GM23338 (cell line): ENCODE measurements around the gene B4GALNT1.
"Not testable (repeated sequence)": the region's sequence is repeated elsewhere in the genome, so short reads cannot be mapped to it uniquely, and the experiment has no call there.

ENCODE experiments used
- CREB1 ChIP-seq: fragments of 250-450 bp; sonication (Bioruptor Pico); IDR thresholded peaks from 2 replicates; pipeline ENCODE4 v1.5.0; 2020; ENCODE audit warnings: low read depth, mild to moderate bottlenecking, moderate library complexity
- EZH2 ChIP-seq: fragments of 200-600 bp; sonication (generic); IDR thresholded peaks from one replicate; pipeline ENCODE4 v1.8.0; 2017; ENCODE audit warnings: antibody characterized with exemption, mild to moderate bottlenecking, low read depth; ENCODE audit not compliant: unreplicated experiment
- EZH2phosphoT487 ChIP-seq: fragments of 200-600 bp; sonication (generic); IDR thresholded peaks from one replicate; pipeline ENCODE4 v1.8.1; 2018; ENCODE audit warnings: antibody characterized with exemption; ENCODE audit not compliant: unreplicated experiment
- JUNB ChIP-seq: IDR thresholded peaks from one replicate; pipeline ENCODE4 v1.6.1; 2016; ENCODE audit warnings: antibody characterized with exemption; ENCODE audit not compliant: unreplicated experiment
- NANOG ChIP-seq: IDR thresholded peaks from 2 replicates; pipeline ENCODE4 v1.6.1; 2016; ENCODE audit warnings: antibody characterized with exemption, borderline replicate concordance
- POLR2AphosphoS5 ChIP-seq: IDR thresholded peaks from 2 replicates; pipeline ENCODE4 v1.6.1; 2016; ENCODE audit warnings: antibody characterized with exemption, low read depth
- REST ChIP-seq: IDR thresholded peaks from one replicate; pipeline ENCODE4 v1.6.1; 2018; ENCODE audit warnings: antibody characterized with exemption; ENCODE audit not compliant: unreplicated experiment
- STAT1 ChIP-seq: IDR thresholded peaks from one replicate; pipeline ENCODE4 v1.6.1; 2016; ENCODE audit warnings: antibody characterized with exemption; ENCODE audit not compliant: unreplicated experiment
- ZNF114 ChIP-seq: fragments of 250-450 bp; sonication (Bioruptor Pico); IDR thresholded peaks from 2 replicates; pipeline ENCODE4 v1.5.0; 2020; ENCODE audit warnings: mild to moderate bottlenecking, moderate library complexity
- ZNF331 ChIP-seq: fragments of 250-450 bp; sonication (Bioruptor Pico); IDR thresholded peaks from 2 replicates; pipeline ENCODE4 v1.5.0; 2020; ENCODE audit warnings: low read depth, mild to moderate bottlenecking, moderate library complexity
- TF ChIP-seq, protein P1 (sequence below), 2 experiments: fragments of 200-600 bp in 1 of 2; sonication (generic) in 1 of 2; conservative IDR thresholded peaks; 2 replicates each; pipeline versions ENCODE4 v1.5.1 to v1.6.1; 2016 to 2017; ENCODE audit warnings: antibody characterized with exemption in 2 of 2, low read depth in 2 of 2, mild to moderate bottlenecking in 2 of 2, moderate library complexity in 1 of 2
- TF ChIP-seq, protein P2 (sequence below): IDR thresholded peaks from 2 replicates; pipeline ENCODE4 v1.6.1; 2016; ENCODE audit warnings: antibody characterized with exemption

GRCh38 chr12:57665066-57665820 lies 32.2 kb upstream of the B4GALNT1 start:
- TF ChIP-seq, protein P1, sequence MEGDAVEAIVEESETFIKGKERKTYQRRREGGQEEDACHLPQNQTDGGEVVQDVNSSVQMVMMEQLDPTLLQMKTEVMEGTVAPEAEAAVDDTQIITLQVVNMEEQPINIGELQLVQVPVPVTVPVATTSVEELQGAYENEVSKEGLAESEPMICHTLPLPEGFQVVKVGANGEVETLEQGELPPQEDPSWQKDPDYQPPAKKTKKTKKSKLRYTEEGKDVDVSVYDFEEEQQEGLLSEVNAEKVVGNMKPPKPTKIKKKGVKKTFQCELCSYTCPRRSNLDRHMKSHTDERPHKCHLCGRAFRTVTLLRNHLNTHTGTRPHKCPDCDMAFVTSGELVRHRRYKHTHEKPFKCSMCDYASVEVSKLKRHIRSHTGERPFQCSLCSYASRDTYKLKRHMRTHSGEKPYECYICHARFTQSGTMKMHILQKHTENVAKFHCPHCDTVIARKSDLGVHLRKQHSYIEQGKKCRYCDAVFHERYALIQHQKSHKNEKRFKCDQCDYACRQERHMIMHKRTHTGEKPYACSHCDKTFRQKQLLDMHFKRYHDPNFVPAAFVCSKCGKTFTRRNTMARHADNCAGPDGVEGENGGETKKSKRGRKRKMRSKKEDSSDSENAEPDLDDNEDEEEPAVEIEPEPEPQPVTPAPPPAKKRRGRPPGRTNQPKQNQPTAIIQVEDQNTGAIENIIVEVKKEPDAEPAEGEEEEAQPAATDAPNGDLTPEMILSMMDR (conservative IDR thresholded peaks at IDR 0.05; ENCODE audit: low read depth in 2 of 2): not testable (repeated sequence)
- not testable (repeated sequence) for TF ChIP-seq EZH2; POLR2AphosphoS5; EZH2phosphoT487; REST; STAT1; CREB1 (CRISPR knock-in tag); JUNB; NANOG; ZNF331 (CRISPR knock-in tag); ZNF114 (CRISPR knock-in tag)
- TF ChIP-seq, protein P2, sequence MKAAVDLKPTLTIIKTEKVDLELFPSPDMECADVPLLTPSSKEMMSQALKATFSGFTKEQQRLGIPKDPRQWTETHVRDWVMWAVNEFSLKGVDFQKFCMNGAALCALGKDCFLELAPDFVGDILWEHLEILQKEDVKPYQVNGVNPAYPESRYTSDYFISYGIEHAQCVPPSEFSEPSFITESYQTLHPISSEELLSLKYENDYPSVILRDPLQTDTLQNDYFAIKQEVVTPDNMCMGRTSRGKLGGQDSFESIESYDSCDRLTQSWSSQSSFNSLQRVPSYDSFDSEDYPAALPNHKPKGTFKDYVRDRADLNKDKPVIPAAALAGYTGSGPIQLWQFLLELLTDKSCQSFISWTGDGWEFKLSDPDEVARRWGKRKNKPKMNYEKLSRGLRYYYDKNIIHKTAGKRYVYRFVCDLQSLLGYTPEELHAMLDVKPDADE: not testable (repeated sequence)
